GM18868 (cell line): ENCODE results near the gene ACSF3.
"Not testable (repeated sequence)": the region's sequence is repeated elsewhere in the genome, so short reads cannot be mapped to it uniquely, and the experiment has no call there.

Experiments used
- ATAC-seq: cut with Tn5 transposase; IDR thresholded peaks from one replicate; pipeline ENCODE4 v1.9.1; 2021; ENCODE audit warnings: mild to moderate bottlenecking, moderate library complexity; ENCODE audit not compliant: unreplicated experiment

The ACSF3 gene

DNA sequence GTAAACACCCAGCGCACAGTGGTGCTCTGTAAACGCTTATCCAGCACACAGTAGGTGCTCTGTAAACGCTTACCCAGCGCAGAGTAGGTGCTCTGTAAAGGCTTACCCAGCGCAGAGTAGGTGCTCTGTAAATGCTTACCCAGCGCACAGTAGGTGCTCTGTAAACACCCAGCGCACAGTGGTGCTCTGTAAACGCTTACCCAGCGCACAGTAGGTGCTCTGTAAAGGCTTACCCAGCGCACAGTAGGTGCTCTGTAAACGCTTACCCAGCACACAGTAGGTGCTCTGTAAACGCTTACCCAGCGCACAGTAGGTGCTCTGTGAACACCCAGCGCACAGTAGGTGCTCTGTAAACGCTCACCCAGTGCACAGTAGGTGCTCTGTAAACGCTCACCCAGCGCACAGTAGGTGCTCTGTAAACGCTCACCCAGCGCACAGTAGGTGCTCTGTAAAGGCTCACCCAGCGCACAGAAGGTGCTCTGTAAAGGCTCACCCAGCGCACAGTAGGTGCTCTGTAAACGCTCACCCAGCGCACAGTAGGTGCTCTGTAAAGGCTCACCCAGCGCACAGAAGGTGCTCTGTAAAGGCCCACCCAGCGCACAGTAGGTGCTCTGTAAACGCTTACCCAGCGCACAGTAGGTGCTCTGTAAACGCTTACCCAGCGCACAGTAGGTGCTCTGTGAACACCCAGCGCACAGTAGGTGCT is 92.4 kb downstream of the ACSF3 start:
- ATAC-seq: not testable (repeated sequence)

- not testable (repeated sequence) for ATAC-seq
These were observed 93.0 kb downstream of the ACSF3 start for GRCh38 chr16:89186593-89187031.

GRCh38 chr16:89187032-89187769 is 93.5 kb downstream of the ACSF3 start:
- ATAC-seq: no peak

- no peak for ATAC-seq
These were observed 94.2 kb downstream of the ACSF3 start for GRCh38 chr16:89187770-89188392.

- not testable (repeated sequence) for ATAC-seq
These were observed 95.1 kb downstream of the ACSF3 start for GRCh38 chr16:89188471-89189357.

GRCh38 chr16:89189358-89190025 is 95.8 kb downstream of the ACSF3 start:
- no peak for ATAC-seq

DNA sequence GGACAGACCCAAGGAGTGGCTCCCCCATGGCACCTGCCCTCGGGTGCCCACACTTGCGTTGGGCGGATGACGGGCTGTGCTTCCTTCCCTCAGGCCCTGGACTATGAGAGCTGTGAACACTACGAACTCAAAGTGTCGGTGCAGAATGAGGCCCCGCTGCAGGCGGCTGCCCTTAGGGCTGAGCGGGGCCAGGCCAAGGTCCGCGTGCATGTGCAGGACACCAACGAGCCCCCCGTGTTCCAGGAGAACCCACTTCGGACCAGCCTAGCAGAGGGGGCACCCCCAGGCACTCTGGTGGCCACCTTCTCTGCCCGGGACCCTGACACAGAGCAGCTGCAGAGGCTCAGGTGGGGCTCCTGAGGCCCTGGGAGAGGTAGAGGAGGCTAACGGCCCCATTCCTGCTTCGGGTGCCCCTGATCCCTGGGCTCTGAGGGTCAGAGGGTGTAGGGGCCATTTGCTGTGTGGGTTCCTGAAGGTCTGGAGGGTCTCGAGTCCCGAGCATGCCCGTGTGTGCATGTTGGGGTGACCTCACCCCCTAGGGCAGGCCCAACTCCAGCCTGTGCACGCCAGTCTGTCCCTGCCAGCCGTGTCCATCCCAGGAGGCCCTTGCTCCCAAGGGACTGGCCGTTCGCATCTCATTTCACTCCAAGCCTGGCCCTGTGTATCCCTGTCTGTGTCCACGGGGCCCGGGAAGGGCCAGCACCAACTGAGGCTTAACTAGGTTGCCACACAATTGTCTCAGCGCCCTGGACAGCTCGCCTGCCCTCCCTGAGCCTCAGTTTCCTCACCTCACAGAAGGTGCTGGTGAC is 96.7 kb downstream of the ACSF3 start:
- no peak for ATAC-seq

DNA sequence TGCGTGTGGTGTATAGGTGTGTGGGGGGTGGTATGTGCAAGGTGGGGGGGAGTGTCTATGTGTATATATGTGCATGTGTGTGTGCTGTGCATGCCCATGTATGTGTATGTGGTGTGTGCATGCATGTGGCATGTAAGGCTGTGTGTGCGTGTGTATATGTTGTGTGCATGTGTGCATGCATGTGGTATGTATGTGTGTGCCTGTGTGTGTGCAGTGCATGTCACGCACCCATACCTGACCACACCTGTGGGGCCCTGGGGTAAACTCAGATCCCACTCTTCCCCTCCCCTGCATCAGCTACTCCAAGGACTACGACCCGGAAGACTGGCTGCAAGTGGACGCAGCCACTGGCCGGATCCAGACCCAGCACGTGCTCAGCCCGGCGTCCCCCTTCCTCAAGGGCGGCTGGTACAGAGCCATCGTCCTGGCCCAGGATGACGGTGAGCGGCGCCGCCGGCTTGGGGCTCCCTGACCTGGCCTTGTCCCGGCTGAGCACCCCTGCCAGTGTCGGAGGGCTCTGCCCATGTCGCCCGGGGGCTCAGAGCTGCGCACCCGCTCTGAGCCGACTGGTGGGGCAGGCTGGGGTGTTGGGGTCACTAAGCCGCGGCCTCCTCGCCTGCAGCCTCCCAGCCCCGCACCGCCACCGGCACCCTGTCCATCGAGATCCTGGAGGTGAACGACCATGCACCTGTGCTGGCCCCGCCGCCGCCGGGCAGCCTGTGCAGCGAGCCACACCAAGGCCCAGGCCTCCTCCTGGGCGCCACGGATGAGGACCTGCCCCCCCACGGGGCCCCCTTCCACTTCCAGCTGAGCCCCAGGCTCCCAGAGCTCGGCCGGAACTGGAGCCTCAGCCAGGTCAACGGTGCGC is 97.6 kb downstream of the ACSF3 start:
- ATAC-seq: no peak

GRCh38 chr16:89191901-89192185 is 98.2 kb downstream of the ACSF3 start:
- no peak for ATAC-seq

DNA sequence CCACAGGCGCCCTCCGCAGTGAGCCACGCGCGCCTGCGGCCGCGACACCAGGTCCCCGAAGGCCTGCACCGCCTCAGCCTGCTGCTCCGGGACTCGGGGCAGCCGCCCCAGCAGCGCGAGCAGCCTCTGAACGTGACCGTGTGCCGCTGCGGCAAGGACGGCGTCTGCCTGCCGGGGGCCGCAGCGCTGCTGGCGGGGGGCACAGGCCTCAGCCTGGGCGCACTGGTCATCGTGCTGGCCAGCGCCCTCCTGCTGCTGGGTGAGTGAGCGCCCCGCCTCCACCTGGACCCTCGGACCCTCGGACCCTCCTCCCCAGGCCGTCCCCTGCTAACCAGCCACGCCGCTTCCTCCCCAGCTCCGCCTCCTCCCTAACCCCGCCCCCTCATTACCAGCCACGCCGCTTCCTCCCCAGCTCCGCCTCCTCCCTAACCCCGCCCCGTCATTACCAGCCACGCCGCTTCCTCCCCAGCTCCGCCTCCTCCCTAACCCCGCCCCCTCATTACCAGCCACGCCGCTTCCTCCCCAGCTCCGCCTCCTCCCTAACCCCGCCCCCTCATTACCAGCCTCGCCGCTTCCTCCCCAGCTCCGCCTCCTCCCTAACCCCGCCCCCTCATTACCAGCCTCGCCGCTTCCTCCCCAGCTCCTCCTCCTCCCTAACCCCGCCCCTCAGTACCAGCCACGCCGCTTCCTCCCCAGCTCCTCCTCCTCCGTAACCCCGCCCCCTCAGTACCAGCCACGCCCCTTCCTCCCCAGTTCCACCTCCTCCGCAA is 98.7 kb downstream of the ACSF3 start:
- not testable (repeated sequence) for ATAC-seq

DNA sequence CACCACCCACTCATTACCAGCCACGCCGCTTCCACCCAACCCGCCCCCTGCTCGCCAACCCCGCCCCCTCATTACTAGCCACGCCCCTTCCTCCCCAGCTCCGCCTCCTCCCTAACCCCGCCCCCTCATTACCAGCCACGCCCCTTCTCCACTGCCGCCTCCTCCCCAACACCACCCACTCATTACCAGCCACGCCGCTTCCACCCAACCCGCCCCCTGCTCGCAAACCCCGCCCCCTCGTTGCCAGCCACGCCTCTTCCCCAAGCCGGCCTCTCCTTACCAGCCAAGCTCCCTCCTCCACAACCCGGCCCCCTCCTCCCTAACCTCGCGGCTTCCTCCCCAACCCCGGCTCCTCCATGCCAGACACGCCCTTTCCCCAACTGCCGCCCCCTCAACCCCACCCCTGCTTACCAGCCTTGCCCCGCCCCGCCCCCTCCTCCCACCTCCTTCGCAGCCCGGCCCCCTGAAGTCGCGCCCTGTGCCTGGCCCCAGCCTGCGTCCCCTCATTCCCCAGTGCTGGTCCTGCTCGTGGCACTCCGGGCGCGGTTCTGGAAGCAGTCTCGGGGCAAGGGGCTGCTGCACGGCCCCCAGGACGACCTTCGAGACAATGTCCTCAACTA is 99.4 kb downstream of the ACSF3 start:
- ATAC-seq: no peak

- no peak for ATAC-seq
These were observed 100.1 kb downstream of the ACSF3 start for GRCh38 chr16:89193576-89194293.

DNA sequence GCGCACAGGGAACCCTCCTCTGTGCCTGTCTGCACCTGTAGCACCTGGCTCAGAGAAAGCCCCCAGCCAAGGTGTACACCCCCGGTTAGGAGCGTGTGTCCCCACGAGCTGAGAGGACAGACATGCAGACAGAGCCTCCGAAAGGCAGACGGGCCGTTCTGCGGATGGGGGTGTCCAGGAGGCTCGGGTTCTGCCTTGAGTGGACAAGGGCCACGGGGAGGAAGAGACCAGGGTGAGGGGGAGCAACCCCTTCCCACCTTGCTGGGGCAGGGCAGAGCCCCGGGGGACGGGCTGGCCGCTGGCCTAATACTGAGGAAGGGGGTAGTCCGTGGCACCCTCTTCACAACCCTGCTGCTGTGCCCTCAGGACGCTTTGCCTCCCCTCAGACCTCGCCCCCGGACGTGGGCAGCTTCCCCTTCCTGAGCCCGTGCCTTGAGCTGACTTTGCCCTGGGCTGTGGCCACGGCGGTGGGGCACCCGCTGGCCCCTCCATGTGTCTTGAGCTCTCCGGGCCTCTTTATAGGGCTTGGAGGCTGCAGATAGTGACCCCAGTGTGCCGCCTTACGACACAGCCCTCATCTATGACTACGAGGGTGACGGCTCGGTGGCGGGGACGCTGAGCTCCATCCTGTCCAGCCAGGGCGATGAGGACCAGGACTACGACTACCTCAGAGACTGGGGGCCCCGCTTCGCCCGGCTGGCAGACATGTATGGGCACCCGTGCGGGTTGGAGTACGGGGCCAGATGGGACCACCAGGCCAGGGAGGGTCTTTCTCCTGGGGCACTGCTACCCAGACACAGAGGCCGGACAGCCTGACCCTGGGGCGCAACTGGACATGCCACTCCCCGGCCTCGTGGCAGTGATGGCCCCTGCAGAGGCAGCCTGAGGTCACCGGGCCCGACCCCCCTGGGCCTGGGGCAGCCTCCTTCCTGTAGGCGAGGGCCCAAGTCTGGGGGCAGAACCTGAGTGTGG is 101.0 kb downstream of the ACSF3 start:
- no peak for ATAC-seq

DNA sequence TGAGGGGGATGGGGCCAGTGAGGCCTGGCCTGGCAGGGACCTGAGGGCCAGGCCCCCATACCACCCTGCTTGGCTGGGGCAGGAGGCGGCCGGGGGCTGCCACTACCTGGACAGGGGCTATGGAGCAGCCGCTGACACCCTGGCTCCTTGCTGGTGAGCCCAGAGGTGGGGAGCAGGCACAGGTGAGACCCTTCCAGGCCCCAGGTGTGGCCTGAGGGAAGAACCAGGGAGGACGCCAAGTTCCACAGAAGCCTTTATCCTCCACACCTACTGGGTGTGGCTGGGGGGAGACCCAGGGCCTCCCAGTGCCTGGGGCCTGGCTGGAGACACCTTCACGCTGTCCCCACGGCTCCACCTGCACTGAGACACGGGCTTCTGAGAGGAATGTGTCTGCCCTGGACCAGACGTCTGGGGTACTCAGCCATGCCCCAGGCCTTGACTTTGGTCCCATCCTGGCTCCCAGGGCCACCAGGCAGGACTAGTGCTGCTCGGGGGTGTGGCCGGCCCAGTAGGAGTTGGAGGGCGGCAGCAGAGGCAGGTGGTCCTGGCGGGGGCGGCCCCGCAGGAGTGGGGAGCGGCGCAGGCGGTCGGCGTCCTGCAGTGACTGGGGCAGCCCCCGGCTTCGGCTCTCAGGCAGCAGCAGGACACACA is 102.0 kb downstream of the ACSF3 start:
- ATAC-seq: no peak

- no peak for ATAC-seq
These were observed 103.5 kb downstream of the ACSF3 start for GRCh38 chr16:89197033-89197632.
